Breast epithelium (tissue), 3 donors: ENCODE measurements around the gene ZDHHC15.

Experiments used
- CTCF ChIP-seq, 3 donors: fragments of 450-650 bp; IDR thresholded peaks; one replicate each; pipeline ENCODE4 v1.5.1; 2016 to 2017; ENCODE audit warnings: antibody characterized with exemption in 3 of 3, mild to moderate bottlenecking in 3 of 3, moderate library complexity in 3 of 3
- POLR2A ChIP-seq: fragments of 450-650 bp; IDR thresholded peaks from one replicate; pipeline ENCODE4 v1.6.1; 2016; ENCODE audit warnings: antibody characterized with exemption, mild to moderate bottlenecking, moderate library complexity
- POLR2AphosphoS5 ChIP-seq, 3 donors: sonication (generic); formaldehyde crosslinking; IDR thresholded peaks; one replicate each; pipeline ENCODE4 v1.6.1; 2017; ENCODE audit warnings: antibody characterized with exemption in 3 of 3

GRCh38 chrX:75522565-75523431, at the start of gene ZDHHC15:
- no peak for TF ChIP-seq CTCF (IDR thresholded peaks at IDR 0.05)
- TF ChIP-seq POLR2AphosphoS5 (IDR thresholded peaks at IDR 0.05) = no peak
- TF ChIP-seq POLR2A = no peak
